GM12875 (cell line): ENCODE data around the gene LSM3.

Experiments used
- H3K4me3 ChIP-seq: one replicate; pipeline ENCODE4 v1.5.1; 2011; ENCODE audit warnings: low read depth, low read length, control low read depth
- CTCF ChIP-seq: IDR thresholded peaks from 2 replicates; pipeline ENCODE4 v1.5.1; 2011; ENCODE audit warnings: low read depth, mild to moderate bottlenecking, control low read depth, inconsistent platforms, low read length, moderate library complexity, borderline replicate concordance; ENCODE audit not compliant: insufficient read depth

The LSM3 gene

GRCh38 chr3:14133188-14133800 lies 45.3 kb upstream of the LSM3 start:
- TF ChIP-seq CTCF: no peak
- no peak overlapping the region for H3K4me3 ChIP-seq

- TF ChIP-seq CTCF: no peak
- H3K4me3 ChIP-seq: no peak overlapping the region
Measured at GRCh38 chr3:14133876-14134275, 44.7 kb upstream of the LSM3 start.

- TF ChIP-seq CTCF: no peak
- H3K4me3 ChIP-seq: no peak overlapping the region
Measured at GRCh38 chr3:14134291-14134690, 44.3 kb upstream of the LSM3 start.

GRCh38 chr3:14135581-14135980 lies 43.0 kb upstream of the LSM3 start:
- no peak for TF ChIP-seq CTCF
- H3K4me3 ChIP-seq: no peak overlapping the region

GRCh38 chr3:14137004-14137403 lies 41.6 kb upstream of the LSM3 start:
- no peak overlapping the region for H3K4me3 ChIP-seq
- no peak for TF ChIP-seq CTCF

- TF ChIP-seq CTCF: no peak
- no peak overlapping the region for H3K4me3 ChIP-seq
Measured at GRCh38 chr3:14137445-14137844, 41.2 kb upstream of the LSM3 start.

GRCh38 chr3:14138109-14138877 lies 40.3 kb upstream of the LSM3 start:
- TF ChIP-seq CTCF: no peak

More at GRCh38 chr3:14138109-14138877, 40.3 kb upstream of the LSM3 start:
- no peak overlapping the region for H3K4me3 ChIP-seq
